ENCODE measurements around the gene ACSS1. TPM values are rescaled to one million over a fixed set of nuclear protein-coding genes. Genes with fewer than 3 reads are reported as not detected.
A peak's percentile ranks its signal among the peaks of the same experiment; 100 is the strongest.

Gene ACSS1
- total RNA-seq, 1 donor, result 3.5 TPM

GRCh38 chr20:25083773-25084625, 26.1 kb upstream of the ACSS1 start:
- no peak overlapping the region for H3K4me3 ChIP-seq (ENCODE audit: low read depth, low read length)
- TF ChIP-seq CTCF (IDR thresholded peaks at IDR 0.05; ENCODE audit: insufficient read depth, low read depth, low read length), result peak; percentile 24
- DNase-seq (ENCODE audit: low read depth), result no peak

- no peak for DNase-seq (ENCODE audit: low read depth)
- TF ChIP-seq CTCF (IDR thresholded peaks at IDR 0.05; ENCODE audit: insufficient read depth, low read depth, low read length), result no peak
- no peak overlapping the region for H3K4me3 ChIP-seq (ENCODE audit: low read depth, low read length)
These were observed 25.3 kb upstream of the ACSS1 start for GRCh38 chr20:25083141-25083772.

GRCh38 chr20:25082498-25082873, 24.5 kb upstream of the ACSS1 start:
- no peak overlapping the region for H3K4me3 ChIP-seq (ENCODE audit: low read depth, low read length)
- DNase-seq (ENCODE audit: low read depth), result no peak
- TF ChIP-seq CTCF (IDR thresholded peaks at IDR 0.05; ENCODE audit: insufficient read depth, low read depth, low read length), result no peak

GRCh38 chr20:25081730-25082497, 24.0 kb upstream of the ACSS1 start, which contains the start of gene VSX1:
Gene VSX1 (minus strand): TSS chr20:25082141. CDS start chr20:25082096, 45 bp downstream.
- H3K4me3 ChIP-seq (ENCODE audit: low read depth, low read length), result no peak within 1 kb of the TSS
- no peak for DNase-seq (ENCODE audit: low read depth)
- TF ChIP-seq CTCF (IDR thresholded peaks at IDR 0.05; ENCODE audit: insufficient read depth, low read depth, low read length), result no peak

- DNase-seq (ENCODE audit: low read depth), result peak; percentile 6
- H3K4me3 ChIP-seq (ENCODE audit: low read depth, low read length), result no peak overlapping the region
- no peak for TF ChIP-seq CTCF (IDR thresholded peaks at IDR 0.05; ENCODE audit: insufficient read depth, low read depth, low read length)
These were observed 23.3 kb upstream of the ACSS1 start for GRCh38 chr20:25081065-25081729.

GRCh38 chr20:25079171-25079570, 21.2 kb upstream of the ACSS1 start:
- no peak for TF ChIP-seq CTCF (IDR thresholded peaks at IDR 0.05; ENCODE audit: insufficient read depth, low read depth, low read length)
- H3K4me3 ChIP-seq (ENCODE audit: low read depth, low read length), result no peak overlapping the region
- DNase-seq (ENCODE audit: low read depth), result no peak

Data from fibroblast of villous mesenchyme (primary cell).